ENCODE results near the gene JAZF1.

JAZF1 gene

GRCh38 chr7:27952456-27953285 is 227.9 kb downstream of the JAZF1 start:
- TF ChIP-seq CTCF (IDR thresholded peaks at IDR 0.05; ENCODE audit: borderline replicate concordance, insufficient read depth, low read depth, low read length) = no peak
- no peak overlapping the region for H3K4me3 ChIP-seq (ENCODE audit: low read depth, low read length)

GRCh38 chr7:27950123-27950522 is 230.5 kb downstream of the JAZF1 start:
- H3K4me3 ChIP-seq (ENCODE audit: low read depth, low read length) = no peak overlapping the region
- TF ChIP-seq CTCF (IDR thresholded peaks at IDR 0.05; ENCODE audit: borderline replicate concordance, insufficient read depth, low read depth, low read length) = no peak

- TF ChIP-seq CTCF (IDR thresholded peaks at IDR 0.05; ENCODE audit: borderline replicate concordance, insufficient read depth, low read depth, low read length) = no peak
Measured at GRCh38 chr7:27948861-27949260, 231.7 kb downstream of the JAZF1 start.

GRCh38 chr7:27947586-27948278 is 232.9 kb downstream of the JAZF1 start:
- TF ChIP-seq CTCF (IDR thresholded peaks at IDR 0.05; ENCODE audit: borderline replicate concordance, insufficient read depth, low read depth, low read length) = no peak
- no peak overlapping the region for H3K4me3 ChIP-seq (ENCODE audit: low read depth, low read length)

More at GRCh38 chr7:27948861-27949260, 231.7 kb downstream of the JAZF1 start:
- H3K4me3 ChIP-seq (ENCODE audit: low read depth, low read length) = no peak overlapping the region

- H3K4me3 ChIP-seq (ENCODE audit: low read depth, low read length) = no peak overlapping the region
- no peak for TF ChIP-seq CTCF (IDR thresholded peaks at IDR 0.05; ENCODE audit: borderline replicate concordance, insufficient read depth, low read depth, low read length)
Measured at GRCh38 chr7:27946351-27946750, 234.2 kb downstream of the JAZF1 start.

GRCh38 chr7:27945058-27945795 is 235.4 kb downstream of the JAZF1 start:
- no peak for TF ChIP-seq CTCF (IDR thresholded peaks at IDR 0.05; ENCODE audit: borderline replicate concordance, insufficient read depth, low read depth, low read length)

More at GRCh38 chr7:27945058-27945795, 235.4 kb downstream of the JAZF1 start:
- no peak overlapping the region for H3K4me3 ChIP-seq (ENCODE audit: low read depth, low read length)
